Subcutaneous adipose tissue (tissue), 4 donors: Measurements from ENCODE around the gene DMWD. TPM values are rescaled to one million over a fixed set of nuclear protein-coding genes. Genes with fewer than 3 reads are reported as not detected.

ENCODE experiments used
- total RNA-seq, 4 donors: library from RNA; depleted of rRNA; stranded (reverse); fragments of >200 nt; gene quantifications; one replicate each; pipeline ENCODE4 v1.1.0, GENCODE V29; 2016
- TF ChIP-seq, protein P1 (sequence below): fragments of 450-650 bp; IDR thresholded peaks from one replicate; pipeline ENCODE4 v1.5.1; 2016; ENCODE audit warnings: low read depth, mild to moderate bottlenecking, control low read depth, antibody characterized with exemption, moderate library complexity

Gene DMWD
- total RNA-seq, 4 donors from 2014 or later: 8.3 to 58.4 (median 16.6) TPM

DNA sequence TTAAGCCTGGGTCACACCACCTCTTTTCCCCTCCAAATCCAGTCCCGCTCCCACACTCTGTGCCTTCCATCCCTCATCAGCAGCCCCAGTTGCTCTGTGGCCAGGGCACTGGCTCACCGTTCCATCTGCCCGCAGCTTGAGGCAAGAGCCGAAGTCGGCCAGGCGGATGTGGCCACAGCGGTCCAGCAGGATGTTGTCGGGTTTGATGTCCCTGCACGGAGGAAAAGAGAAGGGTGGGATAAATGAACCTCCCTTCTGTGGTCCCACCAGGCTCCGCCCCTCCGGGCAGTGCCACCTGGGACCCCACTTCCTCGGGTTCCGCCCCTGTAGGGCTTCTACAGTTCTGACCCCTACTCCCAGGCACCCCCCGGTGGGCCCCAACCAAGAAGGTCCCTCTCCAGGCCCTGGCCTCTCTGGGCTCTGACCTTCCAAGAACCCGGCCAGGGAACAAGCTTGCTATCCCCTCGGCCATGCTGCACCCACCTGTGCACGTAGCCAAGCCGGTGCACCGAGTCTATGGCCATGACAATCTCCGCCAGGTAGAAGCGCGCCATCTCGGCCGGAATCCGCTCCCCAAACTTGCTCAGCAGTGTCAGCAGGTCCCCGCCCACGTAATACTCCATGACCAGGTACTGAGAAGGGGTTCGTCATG lies 14.5 kb downstream of the DMWD start:
- TF ChIP-seq, protein P1, sequence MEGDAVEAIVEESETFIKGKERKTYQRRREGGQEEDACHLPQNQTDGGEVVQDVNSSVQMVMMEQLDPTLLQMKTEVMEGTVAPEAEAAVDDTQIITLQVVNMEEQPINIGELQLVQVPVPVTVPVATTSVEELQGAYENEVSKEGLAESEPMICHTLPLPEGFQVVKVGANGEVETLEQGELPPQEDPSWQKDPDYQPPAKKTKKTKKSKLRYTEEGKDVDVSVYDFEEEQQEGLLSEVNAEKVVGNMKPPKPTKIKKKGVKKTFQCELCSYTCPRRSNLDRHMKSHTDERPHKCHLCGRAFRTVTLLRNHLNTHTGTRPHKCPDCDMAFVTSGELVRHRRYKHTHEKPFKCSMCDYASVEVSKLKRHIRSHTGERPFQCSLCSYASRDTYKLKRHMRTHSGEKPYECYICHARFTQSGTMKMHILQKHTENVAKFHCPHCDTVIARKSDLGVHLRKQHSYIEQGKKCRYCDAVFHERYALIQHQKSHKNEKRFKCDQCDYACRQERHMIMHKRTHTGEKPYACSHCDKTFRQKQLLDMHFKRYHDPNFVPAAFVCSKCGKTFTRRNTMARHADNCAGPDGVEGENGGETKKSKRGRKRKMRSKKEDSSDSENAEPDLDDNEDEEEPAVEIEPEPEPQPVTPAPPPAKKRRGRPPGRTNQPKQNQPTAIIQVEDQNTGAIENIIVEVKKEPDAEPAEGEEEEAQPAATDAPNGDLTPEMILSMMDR: no peak

DNA sequence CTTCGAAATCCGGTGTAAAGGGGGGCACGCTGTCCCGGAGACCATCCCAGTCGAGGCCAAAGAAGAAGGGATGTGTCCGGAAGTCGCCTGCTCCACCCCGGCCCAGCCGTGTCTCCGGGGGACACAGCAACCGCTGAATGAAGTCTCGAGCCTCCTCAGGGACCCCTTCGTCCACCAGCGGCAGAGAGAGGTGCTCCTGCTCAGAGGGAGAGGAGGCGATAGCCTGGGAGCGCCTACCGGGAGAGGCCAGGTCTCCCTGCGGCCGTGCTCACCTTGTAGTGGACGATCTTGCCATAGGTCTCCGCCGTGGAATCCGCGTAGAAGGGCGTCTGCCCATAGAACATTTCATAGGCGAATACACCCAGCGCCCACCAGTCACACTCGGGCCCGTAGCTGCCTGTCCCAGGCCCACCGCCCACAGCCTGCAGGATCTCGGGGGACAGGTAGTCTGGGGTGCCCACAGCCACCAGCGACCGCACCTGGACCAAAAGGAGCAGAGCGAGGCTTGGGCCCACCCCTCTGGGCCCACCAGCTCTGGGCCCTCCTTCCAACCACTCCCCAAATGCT lies 15.2 kb downstream of the DMWD start:
- TF ChIP-seq, protein P1: no peak

DNA sequence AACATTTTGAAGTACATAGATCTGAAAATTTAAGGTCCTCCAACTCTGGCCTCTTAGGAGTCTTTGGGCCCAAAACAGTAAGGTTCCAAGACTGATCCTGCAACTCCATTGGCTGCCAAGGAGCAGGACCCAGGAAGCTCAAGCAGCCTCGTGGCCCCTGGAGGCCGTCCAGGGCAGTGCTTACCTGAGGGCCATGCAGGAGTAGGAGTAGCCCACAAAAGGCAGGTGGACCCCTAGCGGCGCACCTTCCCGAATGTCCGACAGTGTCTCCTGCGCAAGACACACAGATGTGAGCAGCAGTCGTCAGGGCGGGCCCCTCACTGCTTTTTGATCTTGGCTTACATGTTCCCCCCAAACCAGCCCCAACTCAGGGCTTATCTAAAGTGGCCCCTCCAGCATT lies 17.9 kb downstream of the DMWD start:
- TF ChIP-seq, protein P1: no peak

DNA sequence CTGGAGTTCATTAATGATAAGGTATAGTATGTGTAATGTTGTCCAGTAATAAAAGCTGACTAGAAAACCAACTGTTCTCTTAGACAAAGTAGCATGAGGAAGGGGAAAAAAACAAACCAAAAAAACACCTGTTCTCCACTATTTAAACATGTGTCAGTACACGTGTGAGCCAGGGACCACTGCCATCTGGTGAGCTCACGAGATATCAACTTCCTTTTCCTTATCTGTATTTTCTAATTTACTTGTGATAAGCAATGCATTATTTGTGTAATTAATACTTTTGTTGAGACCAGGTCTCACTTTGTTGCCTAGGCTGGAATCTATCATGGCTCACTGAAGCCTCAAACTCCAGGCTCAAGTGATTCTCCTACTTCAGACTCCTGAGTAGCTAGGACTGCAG lies 19.3 kb downstream of the DMWD start:
- TF ChIP-seq, protein P1: no peak

DNA sequence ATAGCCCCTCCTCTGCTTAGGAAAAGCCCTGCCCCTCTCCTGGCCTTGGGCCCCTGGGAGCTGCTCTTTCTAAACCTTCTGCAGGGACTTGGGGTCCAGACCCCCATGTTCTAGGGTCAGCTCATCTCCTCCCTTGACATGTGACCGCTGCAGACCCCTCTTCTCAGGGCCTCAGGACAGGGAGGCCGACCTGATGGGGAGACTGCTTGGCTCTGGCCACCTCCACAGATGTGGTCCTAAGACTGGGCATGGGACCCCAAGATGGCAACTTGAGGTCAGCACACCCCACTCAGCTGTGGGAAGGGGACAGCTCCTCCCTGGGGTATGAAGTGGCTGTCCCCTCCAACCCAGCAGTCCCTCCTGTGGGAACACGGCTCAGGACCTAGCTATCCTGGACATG lies 19.7 kb downstream of the DMWD start:
- TF ChIP-seq, protein P1: no peak

DNA sequence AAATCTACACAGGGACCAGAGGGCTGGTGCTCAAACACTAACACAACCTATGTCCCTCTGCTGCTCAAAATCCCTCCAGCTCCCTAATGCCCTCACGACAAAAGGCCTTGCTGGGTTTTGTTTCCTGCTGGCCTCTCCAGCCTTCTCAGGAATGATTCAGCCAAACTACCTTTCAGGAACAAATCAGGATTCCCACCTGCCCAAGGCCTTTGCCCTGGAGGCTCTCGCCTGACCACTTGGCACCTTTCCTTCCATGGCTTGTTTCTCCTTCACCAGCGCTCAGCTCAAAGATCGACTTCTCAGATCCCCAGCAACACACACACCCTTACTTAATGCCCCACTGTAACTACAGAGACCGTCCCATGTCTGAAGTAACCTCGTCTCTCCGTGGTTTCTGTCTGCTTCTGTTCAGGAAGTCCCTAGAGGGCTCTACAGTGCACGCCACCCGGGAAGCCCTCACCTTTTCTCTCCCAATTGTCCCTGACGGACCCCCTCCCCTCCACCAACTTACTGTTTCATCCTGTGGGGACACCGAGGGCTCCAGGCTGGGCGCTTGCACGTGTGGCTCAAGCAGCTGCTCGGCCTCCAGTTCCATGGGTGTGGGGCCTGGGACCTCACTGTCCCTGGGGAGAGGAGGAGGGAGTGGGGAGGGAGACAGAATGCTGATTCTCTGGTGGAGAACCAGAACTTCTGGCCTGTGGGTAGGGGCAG lies 20.4 kb downstream of the DMWD start:
- TF ChIP-seq, protein P1: no peak

DNA sequence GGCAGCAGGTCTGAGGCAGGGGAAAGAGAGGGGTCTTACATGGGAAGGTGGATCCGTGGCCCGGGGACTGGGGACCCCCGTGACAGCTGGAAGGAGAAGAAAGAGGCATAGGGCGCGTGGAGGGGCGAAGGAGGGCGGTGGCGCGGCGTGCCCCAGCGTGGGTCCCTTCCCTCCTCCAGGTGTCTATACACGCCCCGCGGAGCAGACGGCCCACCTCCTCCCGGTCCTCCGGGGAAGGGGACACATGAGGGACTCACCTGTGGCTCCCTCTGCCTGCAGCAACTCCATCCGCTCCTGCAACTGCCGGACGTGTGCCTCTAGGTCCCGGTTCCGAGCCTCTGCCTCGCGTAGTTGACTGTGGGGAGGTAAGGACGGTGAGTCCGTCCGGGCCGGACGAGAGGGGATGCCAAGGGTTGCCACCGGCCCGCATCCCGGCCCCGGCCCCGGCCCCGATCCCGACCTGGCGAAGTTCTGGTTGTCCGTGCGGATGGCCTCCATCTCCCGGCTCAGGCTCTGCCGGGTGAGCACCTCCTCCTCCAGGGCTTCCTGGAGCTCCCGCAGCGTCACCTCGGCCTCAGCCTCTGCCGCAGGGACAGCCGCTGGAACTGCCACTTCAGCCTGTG lies 21.2 kb downstream of the DMWD start:
- TF ChIP-seq, protein P1: no peak
